CD4-positive, alpha-beta T cell (primary cell): ENCODE results near the gene C9orf72. TPM values are rescaled to one million over a fixed set of nuclear protein-coding genes. Genes with fewer than 3 reads are reported as not detected.

Source experiments
- ATAC-seq: fragments of 200-7000 bp; cut with Tn5 transposase; one replicate; pipeline ENCODE4 v1.10.0; 2022; ENCODE audit warnings: mild to moderate bottlenecking; ENCODE audit not compliant: poor library complexity
- CTCF ChIA-PET: fragments of 350-600 bp; sonication (Branson Sonifier 250); formaldehyde crosslinking; loops from one replicate; lab custom pipeline; 2021; ENCODE audit warnings: antibody characterized with exemption, inconsistent platforms; lab: Charles Lee
- POLR2A ChIA-PET: fragments of 350-600 bp; sonication (Branson Sonifier 250); formaldehyde crosslinking; loops from one replicate; lab custom pipeline; 2021; ENCODE audit warnings: antibody characterized with exemption, inconsistent platforms; lab: Charles Lee
- DNase-seq, 14 experiments: peaks; one replicate each; pipeline ENCODE4 v3.0.0-alpha.2; 2013 to 2020; ENCODE audit warnings: mixed read lengths in 2 of 14
- H3K27ac ChIP-seq, 2 donors: one replicate each; pipeline versions ENCODE4 v1.5.1 to v1.7.0; 2013; ENCODE audit warnings: low read length in 2 of 2, low read depth in 1 of 2, mild to moderate bottlenecking in 1 of 2
- H3K27me3 ChIP-seq, 2 experiments: 1 replicate in 1 of 2; 2 replicates in 1 of 2; pipeline versions ENCODE4 v1.6.1 to v1.7.0; 2013; ENCODE audit warnings: low read length in 2 of 2, control low read depth in 1 of 2, mild to moderate bottlenecking in 1 of 2, moderate library complexity in 1 of 2; ENCODE audit not compliant: insufficient read depth in 2 of 2, control insufficient read depth in 1 of 2
- H3K36me3 ChIP-seq: one replicate; pipeline ENCODE4 v1.6.1; 2013; ENCODE audit warnings: low read length, control low read depth; ENCODE audit not compliant: insufficient read depth
- H3K4me1 ChIP-seq: one replicate; pipeline ENCODE4 v1.6.1; 2013; ENCODE audit warnings: low read length, control low read depth; ENCODE audit not compliant: insufficient read depth
- H3K4me3 ChIP-seq: one replicate; pipeline ENCODE4 v1.5.1; 2013; ENCODE audit warnings: mild to moderate bottlenecking, low read length, moderate library complexity
- H3K9me3 ChIP-seq, 2 experiments: 1 replicate in 1 of 2; 2 replicates in 1 of 2; pipeline versions ENCODE4 v1.6.1 to v1.7.0; 2013; ENCODE audit warnings: low read length in 2 of 2, mild to moderate bottlenecking in 2 of 2, control low read depth in 1 of 2, moderate library complexity in 1 of 2; ENCODE audit not compliant: control insufficient read depth in 1 of 2, insufficient read depth in 1 of 2
- H3K27ac Mint-ChIP-seq: one replicate; pipeline ENCODE4 v1.8.0; 2020; ENCODE audit warnings: mixed read lengths
- H3K27me3 Mint-ChIP-seq: one replicate; pipeline ENCODE4 v1.8.0; 2021; ENCODE audit warnings: mixed read lengths
- H3K36me3 Mint-ChIP-seq: one replicate; pipeline ENCODE4 v1.8.0; 2021; ENCODE audit warnings: low read depth, mixed read lengths
- H3K4me1 Mint-ChIP-seq: one replicate; pipeline ENCODE4 v1.8.0; 2021; ENCODE audit warnings: low read depth, mixed read lengths
- H3K4me3 Mint-ChIP-seq: one replicate; pipeline ENCODE4 v1.8.0; 2020; ENCODE audit warnings: mild to moderate bottlenecking, mixed read lengths
- H3K9me3 Mint-ChIP-seq: one replicate; pipeline ENCODE4 v1.8.0; 2020; ENCODE audit warnings: mixed read lengths
- CTCF ChIP-seq: fragments of 200-600 bp; IDR thresholded peaks from one replicate; pipeline ENCODE4 v1.8.0; 2022; ENCODE audit warnings: antibody characterized with exemption, mild to moderate bottlenecking
- intact Hi-C, 2 experiments: fragments of 100-400 bp; cut with DNase I in 1 of 2; cut with micrococcal nuclease in 1 of 2; formaldehyde crosslinking; loops; one replicate each; pipeline versions ENCODE4 v1.15.1 to v1.9.0; 2023 to 2025; cut with DNase I, micrococcal nuclease
- total RNA-seq, 174 experiments: library from RNA in 2 of 174; stranded (reverse) in 2 of 174; gene quantifications; one replicate each; pipeline ENCODE4 v1.2.3 and lab custom pipeline; 2021 to 2026

C9orf72 gene
- total RNA-seq, 2 experiments from 2014 or later = 36.9 to 39.2 TPM

- ATAC-seq (no peak), DNase-seq (no peak)
- H3K4me1 ChIP-seq = peaks cover 3% of the 10 kb centered on the region
- CTCF ChIA-PET = no interaction called here
- H3K27me3 ChIP-seq = no peaks in the 10 kb centered on the region
- Mint-ChIP-seq H3K4me3 (no peak overlapping the region), H3K9me3 (no peaks in the 10 kb centered on the region), H3K27me3 (no peaks in the 10 kb centered on the region), H3K36me3 (peaks cover 23% of the 10 kb centered on the region), H3K4me1 (no peaks in the 10 kb centered on the region), H3K27ac (no peak overlapping the region)
- H3K4me3 ChIP-seq = no peak overlapping the region
- no peak overlapping the region for H3K27ac ChIP-seq
- no peaks in the 10 kb centered on the region for H3K9me3 ChIP-seq
- intact Hi-C loops = no loop called here
- H3K36me3 ChIP-seq = peaks cover 2% of the 10 kb centered on the region
- POLR2A ChIA-PET = no interaction called here
- no peak for TF ChIP-seq CTCF
Measured at GRCh38 chr9:27534131-27534530, 39.1 kb downstream of the C9orf72 start.

GRCh38 chr9:27533311-27533710, 40.0 kb downstream of the C9orf72 start:
- no peak overlapping the region for H3K27ac ChIP-seq
- H3K4me1 Mint-ChIP-seq = peaks cover 7% of the 10 kb centered on the region
- no peaks in the 10 kb centered on the region for H3K27me3 Mint-ChIP-seq
- ChIA-PET CTCF (no interaction called here), POLR2A (no interaction called here)
- no peak for DNase-seq
- H3K36me3 ChIP-seq = peaks cover 2% of the 10 kb centered on the region
- no peak overlapping the region for H3K4me3 ChIP-seq
- H3K4me3 Mint-ChIP-seq = no peak overlapping the region
- H3K9me3 Mint-ChIP-seq = no peaks in the 10 kb centered on the region
- H3K36me3 Mint-ChIP-seq = peaks cover 27% of the 10 kb centered on the region
- no peaks in the 10 kb centered on the region for H3K9me3 ChIP-seq
- no peak for TF ChIP-seq CTCF
- peaks cover 10% of the 10 kb centered on the region for H3K4me1 ChIP-seq
- intact Hi-C loops = no loop called here
- no peaks in the 10 kb centered on the region for H3K27me3 ChIP-seq
- no peak for ATAC-seq
- H3K27ac Mint-ChIP-seq = no peak overlapping the region

GRCh38 chr9:27532046-27532445, 41.2 kb downstream of the C9orf72 start:
- intact Hi-C loops = no loop called here
- H3K4me1 ChIP-seq = peaks cover 16% of the 10 kb centered on the region
- Mint-ChIP-seq H3K9me3 (no peaks in the 10 kb centered on the region), H3K27me3 (peaks cover 3% of the 10 kb centered on the region), H3K36me3 (peaks cover 27% of the 10 kb centered on the region), H3K4me3 (no peak overlapping the region), H3K4me1 (peaks cover 15% of the 10 kb centered on the region), H3K27ac (no peak overlapping the region)
- ChIA-PET CTCF (no interaction called here), POLR2A (no interaction called here)
- no peak for DNase-seq
- H3K27me3 ChIP-seq = peaks cover 0 to 7% of the 10 kb centered on the region in 2 experiments
- ATAC-seq = no peak
- TF ChIP-seq CTCF = no peak
- no peaks in the 10 kb centered on the region for H3K9me3 ChIP-seq
- peaks cover 2% of the 10 kb centered on the region for H3K36me3 ChIP-seq
- no peak overlapping the region for H3K4me3 ChIP-seq
- H3K27ac ChIP-seq = no peak overlapping the region
